SKM-1 (cell line): ENCODE data around the gene DIS3L2.
"Not testable (repeated sequence)": the region's sequence is repeated elsewhere in the genome, so short reads cannot be mapped to it uniquely, and the experiment has no call there.

ENCODE experiments used
- DNase-seq: peaks from one replicate; lab custom pipeline; 2025; ENCODE audit not compliant: unreplicated experiment; lab: John Stamatoyannopoulos, UW

Gene DIS3L2

DNA sequence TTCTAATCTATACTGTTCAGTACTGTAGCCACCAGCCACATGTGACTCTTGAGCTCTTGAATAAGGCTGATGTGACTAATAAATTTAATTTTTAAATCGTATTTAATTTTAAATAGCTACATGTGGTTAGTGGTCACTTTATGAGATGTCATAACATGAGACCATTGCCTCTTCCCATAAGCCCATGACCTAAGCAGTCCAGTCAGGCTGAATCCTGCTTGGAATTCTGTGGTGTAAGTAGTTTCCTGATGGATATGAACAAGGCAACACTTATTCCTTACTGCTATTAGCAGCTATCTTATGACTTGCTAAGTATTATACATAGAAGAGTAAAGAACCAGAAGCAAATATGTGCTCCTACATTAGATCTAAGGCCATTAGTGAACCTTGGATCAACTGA lies 150.0 kb downstream of the DIS3L2 start:
- no peak for DNase-seq

DNA sequence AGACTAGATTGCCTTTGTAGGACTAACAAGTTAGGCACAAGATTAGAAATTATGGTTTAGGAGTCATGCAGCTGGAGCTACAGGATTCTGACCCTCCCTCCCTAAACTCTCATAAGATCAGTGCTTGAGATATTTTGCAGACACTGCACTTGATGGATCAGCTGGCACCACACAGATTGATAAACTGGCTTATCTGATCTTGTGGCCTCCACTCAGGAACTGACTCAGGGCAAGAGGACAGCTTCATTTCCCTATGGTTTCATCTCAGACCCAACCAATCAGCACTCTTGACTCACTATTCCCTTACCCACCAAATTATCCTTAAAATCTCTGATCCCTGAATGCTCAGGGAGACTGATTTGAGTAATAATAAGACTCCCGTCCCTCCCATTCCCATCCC lies 152.3 kb downstream of the DIS3L2 start:
- no peak for DNase-seq

DNA sequence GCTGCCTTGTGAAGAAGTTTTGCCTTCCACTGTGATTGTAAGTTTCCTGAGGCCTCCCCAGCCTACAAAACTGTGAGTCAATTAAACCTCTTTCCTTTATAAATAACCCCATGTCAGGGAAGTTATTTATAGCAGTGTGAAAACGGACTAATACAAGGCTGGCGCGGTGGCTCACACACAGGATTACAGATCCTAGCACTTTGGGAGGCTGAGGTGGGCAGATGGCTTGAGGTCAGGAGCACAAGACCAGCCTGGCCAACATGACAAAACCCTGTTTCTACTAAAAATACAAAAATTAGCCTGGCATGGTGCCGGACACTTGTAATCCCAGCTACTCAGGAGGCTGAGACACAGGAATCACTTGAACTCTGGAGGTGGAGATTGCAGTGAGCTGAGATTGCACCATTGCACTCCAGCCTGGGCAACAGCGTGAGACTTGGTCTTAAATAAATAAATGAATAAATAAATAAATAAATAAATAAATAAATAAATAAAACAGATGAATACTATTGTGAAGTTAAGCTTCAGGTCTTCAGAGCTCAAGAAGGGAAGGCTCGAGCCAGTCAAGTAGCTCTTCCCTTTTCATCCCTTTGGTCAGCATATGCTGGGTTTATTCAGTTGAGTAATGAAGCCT lies 154.3 kb downstream of the DIS3L2 start:
- not testable (repeated sequence) for DNase-seq

DNA sequence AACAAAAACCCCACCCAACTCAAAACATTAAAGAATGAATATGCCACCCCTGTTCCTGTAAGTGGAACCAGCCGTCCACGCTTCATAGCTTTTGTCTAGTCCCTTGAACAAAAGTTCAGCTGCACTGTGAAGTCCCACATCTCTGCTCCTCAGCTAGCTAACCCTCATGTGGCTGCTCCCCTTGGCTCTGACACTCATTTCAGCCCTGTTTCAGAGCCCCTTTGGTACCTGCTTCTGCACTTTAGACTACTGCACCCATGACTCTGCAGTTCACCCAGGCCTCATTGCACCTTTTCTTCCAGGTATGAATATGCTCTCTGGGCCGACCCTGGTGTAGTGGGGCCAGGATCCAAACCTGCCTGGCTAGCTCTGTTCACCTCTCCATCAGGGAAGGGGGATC lies 155.3 kb downstream of the DIS3L2 start:
- DNase-seq = no peak

DNA sequence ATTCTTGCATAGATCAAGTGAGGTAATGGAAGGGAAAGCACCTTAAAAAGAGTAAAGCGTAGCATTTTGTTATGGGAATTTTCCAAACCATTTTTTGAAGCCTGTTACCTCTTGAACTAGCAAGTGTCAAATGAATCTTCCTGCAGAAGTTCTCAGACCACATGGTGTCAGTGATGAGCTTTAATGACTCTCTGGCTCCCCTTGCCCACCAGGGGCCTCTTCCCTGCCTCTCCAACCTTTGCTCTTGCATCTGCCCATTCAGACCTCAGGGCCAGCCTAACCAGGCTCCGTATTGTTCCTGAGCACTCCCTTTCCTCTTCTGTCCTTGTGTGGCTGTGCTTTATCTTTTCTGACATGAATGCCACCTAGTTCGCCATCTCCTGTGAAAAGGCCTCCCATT lies 155.9 kb downstream of the DIS3L2 start:
- no peak for DNase-seq

DNA sequence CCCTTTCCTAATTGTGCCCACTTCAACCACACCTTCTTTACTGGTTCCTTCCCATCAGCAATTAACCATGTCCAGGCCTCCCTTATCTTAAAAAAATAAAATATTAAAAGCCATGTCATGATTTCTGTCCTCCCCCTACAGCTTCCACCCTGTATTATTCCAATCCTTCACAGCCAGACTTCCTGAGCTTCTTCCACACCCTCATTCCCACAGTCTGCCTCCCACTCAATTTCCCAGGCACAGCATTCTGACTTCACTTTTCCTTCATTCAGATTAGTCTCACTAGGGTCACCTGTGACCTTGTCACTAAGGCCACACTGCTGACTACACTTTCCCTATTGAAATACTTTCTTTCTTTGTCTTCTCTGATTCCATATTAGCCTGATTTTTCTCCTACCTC lies 159.4 kb downstream of the DIS3L2 start:
- no peak for DNase-seq

DNA sequence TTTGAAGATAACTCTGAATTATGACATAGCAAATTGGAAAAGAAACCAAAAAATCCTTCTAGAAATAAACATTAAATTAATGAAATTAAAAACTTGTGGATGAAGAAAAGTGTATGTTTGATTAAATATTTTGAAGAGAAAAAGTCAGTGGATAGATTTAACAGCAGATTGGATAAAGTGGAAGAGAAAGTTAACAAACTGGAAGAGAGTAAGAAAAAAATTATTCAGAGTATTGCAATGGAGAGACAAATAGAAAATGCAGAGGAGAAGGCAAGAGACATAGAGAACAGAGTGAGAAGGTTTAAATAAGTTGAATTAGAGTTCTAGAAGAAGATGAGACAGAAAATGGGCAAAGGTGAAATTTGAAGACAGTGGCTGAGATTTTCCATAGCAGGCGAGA lies 162.8 kb downstream of the DIS3L2 start:
- DNase-seq = no peak

DNA sequence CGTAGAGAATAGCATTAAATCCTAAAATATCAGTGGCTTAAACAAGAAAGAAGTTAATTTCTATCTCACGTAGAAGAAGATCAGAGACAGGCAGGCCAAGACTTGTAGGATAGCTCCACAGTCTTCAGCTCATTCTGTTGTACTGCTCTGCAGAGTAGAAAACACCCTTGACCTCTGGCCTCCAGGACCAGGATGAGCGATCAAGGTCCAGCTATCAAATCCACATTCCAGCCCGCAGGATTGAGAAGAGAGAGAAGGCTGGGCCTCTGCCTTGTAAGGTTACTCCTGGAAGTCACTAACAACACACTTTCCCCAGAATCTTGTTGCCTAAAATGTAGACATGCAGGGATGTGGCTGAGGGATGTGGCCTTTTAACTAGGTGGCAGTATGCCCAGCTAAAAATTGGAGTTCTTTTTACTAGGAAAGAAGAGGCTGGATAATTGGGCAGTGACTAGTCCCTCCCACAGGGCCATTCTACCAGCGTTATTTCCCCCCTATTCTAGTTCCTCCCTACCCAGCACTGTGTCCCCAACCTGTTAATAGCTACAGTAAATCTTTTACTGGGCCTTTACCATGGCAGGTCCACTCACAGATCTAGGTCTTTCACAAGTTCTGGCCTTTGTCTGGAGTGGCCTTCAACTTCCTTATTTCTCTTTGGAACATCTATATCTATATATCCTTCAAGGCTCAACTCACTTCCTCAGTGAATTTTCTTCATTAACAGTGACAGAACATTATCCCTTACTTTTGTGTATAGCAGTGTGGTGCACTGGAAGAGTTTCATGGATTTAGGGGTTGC lies 165.0 kb downstream of the DIS3L2 start:
- peak; percentile 23 for DNase-seq

DNA sequence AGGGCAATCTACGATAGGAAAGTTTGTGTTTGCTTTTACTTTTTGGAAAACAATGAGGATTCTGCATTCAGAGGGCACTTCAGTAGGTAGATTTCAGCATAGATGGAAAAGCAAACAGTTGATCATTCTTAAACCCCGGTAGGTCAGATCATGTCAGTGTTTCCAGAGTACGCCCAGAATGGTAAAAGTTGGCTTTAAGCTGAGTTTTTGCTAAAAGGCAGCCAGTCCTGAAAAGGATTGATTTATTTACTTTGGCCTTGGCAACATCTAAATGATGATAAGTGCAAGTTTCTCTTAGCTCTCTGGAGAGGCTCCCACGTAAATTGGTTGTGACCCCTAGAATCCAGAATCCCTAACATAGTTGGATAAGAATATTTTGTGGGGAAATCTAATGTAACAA lies 168.0 kb downstream of the DIS3L2 start:
- no peak for DNase-seq

DNA sequence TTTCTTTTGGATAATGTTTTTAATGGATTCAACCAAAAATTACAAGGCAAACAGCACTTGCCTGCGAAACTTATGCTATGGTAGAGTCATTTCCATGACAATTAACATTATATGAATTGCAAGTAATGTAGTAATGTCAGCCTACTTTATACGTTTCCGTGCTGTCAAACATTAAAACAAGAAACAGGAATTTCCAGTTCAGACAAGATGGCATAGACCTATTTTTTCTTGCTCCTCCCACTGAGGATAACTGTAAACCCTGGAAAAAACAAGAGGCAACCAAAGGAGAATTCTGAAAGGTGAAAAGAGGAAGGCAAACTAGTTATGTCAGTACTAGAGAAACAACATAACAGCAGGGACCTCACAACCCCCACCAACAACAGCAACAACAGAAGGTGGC lies 170.7 kb downstream of the DIS3L2 start:
- DNase-seq = no peak

DNA sequence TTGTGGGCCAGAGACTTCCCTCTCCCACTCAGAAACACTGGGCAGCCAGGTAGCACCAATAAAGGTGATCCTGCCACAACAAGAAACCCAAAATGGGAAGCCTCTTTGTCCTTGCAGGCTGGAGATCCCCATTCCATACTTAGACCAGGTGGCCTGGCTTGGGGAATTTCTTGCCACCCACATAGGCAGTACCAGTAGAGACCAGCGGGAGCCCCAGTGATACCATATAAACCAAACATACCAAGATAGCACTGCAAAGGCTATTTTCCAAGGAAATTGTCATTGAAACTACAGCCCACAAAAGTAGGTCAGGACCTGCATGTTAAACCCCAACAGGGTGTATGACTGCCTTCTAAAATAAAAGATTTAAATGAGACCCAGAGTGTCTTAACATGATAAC lies 171.6 kb downstream of the DIS3L2 start:
- DNase-seq = no peak

DNA sequence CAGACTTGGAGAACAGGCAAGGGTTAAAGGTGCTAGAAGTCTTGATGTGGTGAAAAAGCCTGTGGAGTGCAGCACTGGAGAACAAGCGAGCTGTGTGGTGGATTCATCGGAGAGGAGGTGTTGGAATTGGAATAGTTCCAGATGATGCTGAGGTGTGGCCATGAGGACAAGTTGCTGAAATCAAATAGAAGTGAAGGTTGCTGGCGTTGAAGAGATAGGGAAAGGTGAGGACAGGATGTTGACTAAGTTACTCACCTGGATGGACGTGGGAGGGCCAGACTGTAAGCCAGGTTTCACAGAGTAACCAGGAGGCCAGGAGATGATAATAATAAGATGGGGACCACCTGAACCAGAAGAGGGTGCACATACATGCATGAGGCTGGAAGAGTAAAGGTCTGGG lies 173.4 kb downstream of the DIS3L2 start:
- no peak for DNase-seq

DNA sequence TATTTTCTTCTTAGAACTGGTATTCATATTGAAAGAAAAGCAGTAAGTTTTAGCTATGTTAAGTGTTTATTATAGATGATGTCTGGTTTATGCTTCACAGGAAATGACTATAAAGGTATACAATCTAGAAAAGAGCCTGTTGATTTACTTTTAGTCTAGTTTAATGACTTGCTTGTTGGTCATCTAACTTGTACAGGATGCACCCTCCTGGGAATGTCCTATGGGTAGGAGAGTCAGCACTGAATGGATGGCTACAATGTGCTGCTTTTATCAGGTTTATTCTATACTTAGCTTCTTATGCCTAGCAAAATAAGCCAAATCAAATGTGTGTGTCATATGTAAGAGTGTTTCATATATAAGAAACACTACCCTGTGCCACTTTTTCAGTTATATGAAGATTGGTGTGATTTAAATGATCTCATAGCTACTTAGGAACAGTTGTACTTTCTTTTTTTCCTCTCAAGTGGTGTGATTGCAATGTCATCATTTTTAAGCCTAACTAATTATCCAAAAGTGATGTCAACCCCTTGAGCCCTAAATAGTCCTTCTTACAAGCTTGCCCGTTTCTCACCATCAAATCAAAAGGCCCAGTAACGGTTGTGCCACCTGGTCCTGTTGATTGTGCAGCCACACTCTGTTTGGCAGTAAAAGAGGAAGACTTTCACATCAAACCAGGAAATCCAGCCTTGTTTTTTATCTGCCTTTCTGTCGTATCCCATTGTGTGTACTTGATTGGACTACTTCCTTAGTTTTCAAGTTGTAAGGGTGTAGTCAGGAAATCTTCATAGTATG lies 176.0 kb downstream of the DIS3L2 start:
- no peak for DNase-seq

DNA sequence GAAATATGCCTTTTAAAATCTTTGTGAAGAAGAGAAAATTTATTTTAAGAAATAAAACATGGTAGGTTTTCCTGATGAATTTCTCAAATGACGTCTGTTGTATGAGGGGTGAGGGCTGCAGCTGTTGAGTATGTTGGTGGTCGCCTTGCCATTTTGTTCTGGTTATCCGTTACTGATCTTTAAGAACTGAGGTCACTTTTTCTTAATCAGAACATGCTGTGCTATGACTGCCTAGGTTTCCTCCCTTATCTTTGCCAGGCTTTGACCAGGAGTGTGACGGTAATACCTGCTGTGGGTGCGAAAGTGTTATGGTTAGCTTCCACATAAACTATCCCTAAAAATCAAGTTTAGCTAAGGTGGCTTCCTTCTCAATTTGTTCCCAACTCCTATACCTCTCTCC lies 176.9 kb downstream of the DIS3L2 start:
- DNase-seq = no peak

DNA sequence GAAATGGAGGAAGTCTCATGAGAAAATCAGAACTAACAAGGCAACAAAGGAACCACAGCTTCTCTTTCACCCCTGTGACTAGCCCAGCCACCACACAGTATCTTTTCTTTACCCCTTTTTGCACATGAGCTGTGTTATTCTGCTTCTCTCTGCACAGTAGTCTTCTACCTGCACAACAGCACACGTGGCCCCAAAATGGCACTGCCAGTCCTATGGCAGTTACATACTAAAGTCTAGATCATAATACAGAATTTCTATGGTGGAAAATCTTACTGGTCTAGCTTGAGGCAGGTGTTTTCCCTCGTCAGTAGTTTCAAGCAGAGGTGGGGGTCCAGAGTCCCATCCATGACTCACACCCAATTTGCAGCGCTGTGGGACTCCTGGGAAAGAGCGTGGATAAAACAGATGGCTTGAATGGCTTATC lies 177.7 kb downstream of the DIS3L2 start:
- no peak for DNase-seq

DNA sequence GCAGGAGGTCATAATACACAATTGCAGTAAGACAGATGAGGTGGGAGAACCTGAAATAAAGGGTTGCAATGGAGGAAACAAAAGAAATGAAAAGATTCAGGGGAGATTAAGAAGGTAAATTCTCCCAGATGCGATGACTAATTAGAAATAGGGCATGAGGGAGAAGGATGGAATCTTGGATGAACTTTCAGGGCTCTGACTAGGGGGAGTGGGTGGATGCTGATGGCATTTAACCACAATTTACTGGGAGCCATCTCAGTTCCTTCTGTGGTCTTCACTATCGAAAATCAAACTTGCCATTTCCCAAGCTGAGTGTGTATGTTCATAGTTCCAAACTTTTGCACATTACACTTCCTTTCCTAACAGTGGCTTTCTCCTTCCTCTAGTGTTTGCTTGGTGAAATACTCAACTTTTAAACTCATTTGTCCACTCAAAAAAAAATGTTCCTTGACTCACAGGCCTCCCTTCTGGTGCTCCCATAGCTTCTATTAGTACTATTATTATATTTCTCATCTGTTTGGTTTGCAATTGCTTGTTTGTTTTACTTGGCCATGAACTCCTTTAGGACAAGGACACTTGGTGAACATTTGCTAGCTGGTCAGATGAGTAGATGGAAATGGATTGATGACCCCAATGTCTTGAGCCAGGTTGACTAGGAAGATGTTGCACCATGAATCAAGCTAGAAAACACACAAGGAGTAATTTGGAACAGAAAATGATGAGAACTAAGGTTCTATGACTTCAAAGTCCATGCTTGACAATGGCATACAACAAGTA lies 178.5 kb downstream of the DIS3L2 start:
- no peak for DNase-seq

DNA sequence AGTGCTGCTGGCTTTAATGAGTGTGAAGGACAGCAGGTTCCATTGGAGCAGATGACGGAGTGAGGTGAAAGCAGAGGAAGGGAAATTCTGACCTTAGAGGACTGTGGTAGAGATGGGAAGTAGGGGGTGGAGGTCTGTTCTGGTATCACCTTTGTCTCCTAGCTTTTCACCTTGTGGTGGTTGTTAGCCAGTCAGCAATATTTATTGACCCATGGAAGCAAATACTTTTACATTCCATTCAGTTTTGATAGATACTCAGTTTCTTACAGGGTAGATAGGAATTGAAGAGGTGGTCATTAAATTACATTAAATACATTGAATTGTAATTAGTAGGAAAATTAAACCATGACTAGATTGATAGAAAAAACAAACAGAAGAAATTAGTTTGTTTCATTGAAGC lies 180.1 kb downstream of the DIS3L2 start:
- DNase-seq = no peak

DNA sequence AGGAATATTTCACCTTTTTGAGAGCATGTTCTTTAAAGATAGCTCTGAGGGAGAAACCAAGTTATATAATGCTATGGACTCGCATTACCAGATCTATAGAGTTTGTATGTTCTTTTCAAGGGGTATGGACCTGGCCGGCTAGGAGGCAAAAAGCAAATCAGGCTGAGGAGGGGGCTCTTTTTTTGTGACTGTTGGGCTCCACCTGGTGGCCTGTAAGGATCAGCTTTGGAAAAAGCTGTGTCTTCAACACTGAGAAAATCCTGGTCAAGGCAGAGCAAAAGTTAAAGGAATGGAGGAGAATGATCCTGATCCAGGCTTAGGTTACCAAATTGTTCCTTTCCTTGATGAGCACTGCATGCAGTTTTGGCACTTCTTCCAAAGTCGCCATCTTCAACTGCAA lies 180.5 kb downstream of the DIS3L2 start:
- DNase-seq = no peak

DNA sequence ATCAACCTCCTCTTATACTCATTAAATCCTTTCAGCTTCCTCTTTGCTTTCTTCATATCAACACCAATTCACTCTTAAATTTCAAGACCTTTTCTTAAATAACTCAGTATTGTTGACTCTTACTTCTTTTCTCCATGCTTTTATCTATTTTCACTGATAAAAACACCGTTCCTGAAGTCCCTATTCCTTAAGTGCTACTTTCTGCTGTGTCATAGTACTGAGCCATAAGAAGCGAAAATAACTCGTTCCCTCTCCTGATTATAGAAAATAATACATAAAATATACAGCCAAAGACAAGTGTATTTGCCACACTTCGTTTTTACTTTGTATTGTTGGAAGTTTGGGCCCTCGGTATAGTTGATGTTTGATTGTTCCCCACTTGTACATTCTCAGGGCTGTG lies 181.0 kb downstream of the DIS3L2 start:
- no peak for DNase-seq

DNA sequence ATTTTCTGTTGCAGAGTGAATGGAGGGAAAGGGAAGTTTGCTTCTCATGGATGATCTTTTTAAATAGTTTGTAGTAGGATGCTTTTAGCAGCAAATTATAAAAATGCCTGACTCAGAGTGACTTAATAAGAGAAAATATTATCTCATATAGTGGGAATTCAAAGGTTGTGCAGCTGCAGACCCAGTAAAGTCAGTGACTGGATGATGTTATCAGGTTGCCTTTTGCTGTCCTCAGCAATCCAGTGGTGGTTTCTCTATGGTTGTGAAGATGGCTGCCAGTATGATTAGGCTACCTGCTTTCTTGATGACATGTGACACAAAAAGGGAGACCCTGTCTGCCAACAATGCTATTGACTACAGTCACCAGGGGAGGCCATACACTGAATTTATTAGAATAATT lies 184.8 kb downstream of the DIS3L2 start:
- DNase-seq = no peak

DNA sequence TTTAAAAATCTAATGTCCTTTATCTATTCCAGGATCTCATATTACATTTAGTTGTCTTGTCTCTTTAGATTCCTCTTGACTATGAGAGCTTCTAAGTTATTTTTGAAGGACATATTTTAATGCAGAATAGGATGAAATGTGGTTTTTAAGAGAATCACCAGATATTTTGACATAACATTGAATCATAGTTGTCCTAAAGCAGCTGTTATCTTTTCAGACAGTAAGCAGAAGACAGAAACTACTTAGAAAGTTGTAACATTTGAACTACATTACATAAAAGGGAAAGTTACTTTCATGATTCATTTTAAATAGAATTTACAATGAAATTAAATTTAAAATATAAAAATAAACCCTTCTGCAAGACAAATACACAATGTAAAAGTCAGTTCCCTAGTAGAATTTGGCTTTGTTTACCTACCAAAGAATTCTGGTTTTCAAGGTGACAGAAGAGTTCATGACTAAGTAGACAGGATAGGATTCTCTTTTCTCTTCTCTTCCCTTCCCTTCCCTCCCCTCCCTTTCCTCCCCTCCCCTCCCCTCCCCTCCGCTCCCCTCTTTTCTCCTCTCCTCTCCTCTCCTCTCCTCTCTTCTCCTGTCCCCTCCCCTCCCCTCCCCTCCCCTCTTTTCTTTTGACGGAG lies 186.0 kb downstream of the DIS3L2 start:
- DNase-seq = no peak
